ENCODE measurements around the gene ACSF2. TPM values are rescaled to one million over a fixed set of nuclear protein-coding genes. Genes with fewer than 3 reads are reported as not detected.
"Not testable (repeated sequence)": the region's sequence is repeated elsewhere in the genome, so short reads cannot be mapped to it uniquely, and the experiment has no call there.

The ACSF2 gene
- total RNA-seq, 1 donor from 2014 or later, result 18.2 TPM

GRCh38 chr17:50473901-50474300 is 47.9 kb downstream of the ACSF2 start:
- Histone ChIP-seq H3K4me3 (no peak overlapping the region), H3K4me1 (peaks cover 22% of the 10 kb centered on the region), H3K27me3 (ENCODE audit: low read depth) (peaks cover 20% of the 10 kb centered on the region), H3K27ac (replicated peaks) (no peak overlapping the region), H3K36me3 (peaks cover 3% of the 10 kb centered on the region), H3K9me3 (replicated peaks) (no peaks in the 10 kb centered on the region)
- DNase-seq, result no peak
- TF ChIP-seq CTCF (IDR thresholded peaks at IDR 0.05; ENCODE audit: borderline replicate concordance), result no peak
- intact Hi-C loops (cut with micrococcal nuclease), result no loop called here

- intact Hi-C loops (cut with micrococcal nuclease), result no loop called here
- TF ChIP-seq CTCF (IDR thresholded peaks at IDR 0.05; ENCODE audit: borderline replicate concordance), result no peak
Observed at GRCh38 chr17:50474523-50474922, 48.5 kb downstream of the ACSF2 start.

GRCh38 chr17:50475362-50475761 is 49.3 kb downstream of the ACSF2 start:
- no peak for TF ChIP-seq CTCF (IDR thresholded peaks at IDR 0.05; ENCODE audit: borderline replicate concordance)
- H3K4me1 ChIP-seq, result peaks cover 30% of the 10 kb centered on the region

More at GRCh38 chr17:50474523-50474922, 48.5 kb downstream of the ACSF2 start:
- no peak for DNase-seq
- Histone ChIP-seq H3K27ac (replicated peaks) (no peak overlapping the region), H3K36me3 (peaks cover 3% of the 10 kb centered on the region), H3K4me1 (peaks cover 22% of the 10 kb centered on the region), H3K9me3 (replicated peaks) (no peaks in the 10 kb centered on the region), H3K27me3 (ENCODE audit: low read depth) (peaks cover 14% of the 10 kb centered on the region), H3K4me3 (no peak overlapping the region)

GRCh38 chr17:50475775-50476544 is 49.9 kb downstream of the ACSF2 start:
- H3K36me3 ChIP-seq; H3K9me3 ChIP-seq (replicated peaks); DNase-seq; intact Hi-C loops (cut with micrococcal nuclease): not testable (repeated sequence)
- H3K27me3 ChIP-seq (ENCODE audit: low read depth), result peaks cover 12% of the 10 kb centered on the region
- peak overlapping the region; percentile 2 for H3K27ac ChIP-seq (replicated peaks)
- peak overlapping the region; percentile 30 for H3K4me3 ChIP-seq
- peaks cover 33% of the 10 kb centered on the region for H3K4me1 ChIP-seq

More at GRCh38 chr17:50475362-50475761, 49.3 kb downstream of the ACSF2 start:
- no peak for DNase-seq
- no peak overlapping the region for H3K4me3 ChIP-seq
- no peaks in the 10 kb centered on the region for H3K9me3 ChIP-seq (replicated peaks)
- peaks cover 12% of the 10 kb centered on the region for H3K27me3 ChIP-seq (ENCODE audit: low read depth)
- H3K27ac ChIP-seq (replicated peaks), result no peak overlapping the region
- peaks cover 8% of the 10 kb centered on the region for H3K36me3 ChIP-seq
- intact Hi-C loops (cut with micrococcal nuclease), result no loop called here

GRCh38 chr17:50476545-50477315 is 50.7 kb downstream of the ACSF2 start:
- Histone ChIP-seq H3K4me1 (peaks cover 40% of the 10 kb centered on the region), H3K27ac (replicated peaks) (peak overlapping the region; percentile 2), H3K27me3 (ENCODE audit: low read depth) (peaks cover 12% of the 10 kb centered on the region), H3K9me3 (replicated peaks) (no peaks in the 10 kb centered on the region), H3K36me3 (peaks cover 10% of the 10 kb centered on the region), H3K4me3 (peak overlapping the region; percentile 30)
- DNase-seq, result no peak
- intact Hi-C loops (cut with micrococcal nuclease), result no loop called here
- no peak for TF ChIP-seq CTCF (IDR thresholded peaks at IDR 0.05; ENCODE audit: borderline replicate concordance)

All from left ventricle myocardium inferior (tissue), 1 donor.